ENCODE results near the gene BARHL1.

Gene BARHL1

DNA sequence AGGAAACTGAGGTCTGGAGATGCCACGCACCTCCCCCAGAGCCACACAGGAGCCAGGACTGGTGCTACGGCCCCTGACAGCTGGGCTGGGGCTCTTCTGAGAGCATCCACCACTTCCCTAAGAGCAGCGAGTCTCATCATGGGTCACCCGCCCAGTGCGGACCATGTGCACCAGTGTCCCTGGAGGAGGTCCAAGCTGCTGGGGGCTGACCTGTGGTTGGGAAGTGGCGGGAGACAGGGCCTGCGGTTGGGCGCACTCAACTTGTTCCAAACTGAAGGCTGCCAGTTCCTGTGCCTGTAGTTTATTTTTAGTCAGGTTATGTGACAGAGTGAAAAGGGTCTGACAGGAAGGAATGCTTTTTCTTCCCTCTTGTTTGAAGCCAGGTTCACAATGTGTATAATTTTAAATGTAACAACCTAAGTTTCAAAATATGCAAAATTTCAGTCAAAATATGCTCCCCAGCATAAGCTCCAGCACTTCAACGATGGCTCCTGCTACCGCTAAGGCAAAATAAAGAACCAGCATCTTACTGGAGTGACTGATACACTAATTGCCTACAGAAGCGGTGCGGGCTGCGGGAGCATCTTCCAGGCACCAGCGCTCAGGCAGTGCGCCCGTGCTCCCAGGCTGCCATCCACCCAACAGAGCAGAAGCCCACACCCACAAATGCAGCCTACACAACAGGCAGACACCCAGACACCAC lies 14.8 kb downstream of the BARHL1 start:
- Histone ChIP-seq H3K9me3 (ENCODE audit: insufficient read depth, low read length) (no peaks in the 10 kb centered on the region), H4K20me1 (ENCODE audit: low read depth, low read length) (no peaks in the 10 kb centered on the region), H3K27me3 (ENCODE audit: low read length) (no peaks in the 10 kb centered on the region), H3K79me2 (ENCODE audit: insufficient read depth, low read length) (no peaks in the 10 kb centered on the region), H2AFZ (ENCODE audit: low read depth, low read length, severe bottlenecking) (no peak overlapping the region), H3K9me2 (replicated peaks; ENCODE audit: insufficient read depth, low read length) (no peaks in the 10 kb centered on the region), H3K9ac (ENCODE audit: low read length) (no peak overlapping the region), H3K4me2 (ENCODE audit: low read depth, low read length, poor library complexity, severe bottlenecking) (no peak overlapping the region), H3K27ac (ENCODE audit: low read depth, low read length) (no peak overlapping the region), H3K36me3 (ENCODE audit: low read length) (no peaks in the 10 kb centered on the region), H3K4me3 (ENCODE audit: insufficient read depth, low read length, poor library complexity, severe bottlenecking) (no peak overlapping the region), H3F3A (ENCODE audit: insufficient read depth) (no peaks in the 10 kb centered on the region)
- TF ChIP-seq EZH2phosphoT487 (conservative IDR thresholded peaks at IDR 0.05; ENCODE audit: low read length): no peak
- TF ChIP-seq, protein P1, sequence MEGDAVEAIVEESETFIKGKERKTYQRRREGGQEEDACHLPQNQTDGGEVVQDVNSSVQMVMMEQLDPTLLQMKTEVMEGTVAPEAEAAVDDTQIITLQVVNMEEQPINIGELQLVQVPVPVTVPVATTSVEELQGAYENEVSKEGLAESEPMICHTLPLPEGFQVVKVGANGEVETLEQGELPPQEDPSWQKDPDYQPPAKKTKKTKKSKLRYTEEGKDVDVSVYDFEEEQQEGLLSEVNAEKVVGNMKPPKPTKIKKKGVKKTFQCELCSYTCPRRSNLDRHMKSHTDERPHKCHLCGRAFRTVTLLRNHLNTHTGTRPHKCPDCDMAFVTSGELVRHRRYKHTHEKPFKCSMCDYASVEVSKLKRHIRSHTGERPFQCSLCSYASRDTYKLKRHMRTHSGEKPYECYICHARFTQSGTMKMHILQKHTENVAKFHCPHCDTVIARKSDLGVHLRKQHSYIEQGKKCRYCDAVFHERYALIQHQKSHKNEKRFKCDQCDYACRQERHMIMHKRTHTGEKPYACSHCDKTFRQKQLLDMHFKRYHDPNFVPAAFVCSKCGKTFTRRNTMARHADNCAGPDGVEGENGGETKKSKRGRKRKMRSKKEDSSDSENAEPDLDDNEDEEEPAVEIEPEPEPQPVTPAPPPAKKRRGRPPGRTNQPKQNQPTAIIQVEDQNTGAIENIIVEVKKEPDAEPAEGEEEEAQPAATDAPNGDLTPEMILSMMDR (IDR thresholded peaks at IDR 0.05; ENCODE audit: insufficient read depth, low read length, poor library complexity, severe bottlenecking): no peak

DNA sequence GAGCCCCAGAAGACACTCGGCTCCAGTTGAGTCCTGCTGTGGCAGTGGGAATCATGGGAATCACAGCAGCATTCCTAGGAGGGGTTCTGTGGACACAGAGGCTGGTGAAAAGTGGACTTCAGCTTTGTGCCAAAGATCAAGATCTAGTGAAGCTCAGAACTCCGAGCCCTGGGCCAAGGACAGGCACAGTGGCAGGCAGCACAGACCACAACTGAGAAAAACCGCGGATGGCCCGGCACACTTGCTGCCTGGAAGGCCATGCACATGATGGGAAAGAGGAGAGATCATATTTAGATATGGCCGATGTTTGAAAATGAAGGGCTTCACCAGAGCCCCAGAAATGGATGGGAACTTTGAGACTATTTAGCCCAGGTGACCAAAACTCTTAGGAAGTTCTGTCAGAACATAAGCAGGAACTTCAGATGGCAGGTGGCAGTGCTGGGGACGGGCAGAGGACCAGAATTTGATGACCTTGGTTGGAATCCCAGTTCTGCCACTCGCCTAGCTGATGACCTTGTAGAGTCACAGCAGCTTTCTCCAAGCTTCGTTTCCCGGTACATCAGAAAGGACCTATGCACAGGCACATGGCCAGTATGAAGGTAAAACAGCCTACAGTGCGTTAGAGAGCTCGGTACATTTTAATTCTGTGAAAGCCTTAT lies 18.0 kb downstream of the BARHL1 start:
- no peak overlapping the region for H3K27ac ChIP-seq (ENCODE audit: low read depth, low read length)
- no peaks in the 10 kb centered on the region for H3K27me3 ChIP-seq (ENCODE audit: low read length)
- no peaks in the 10 kb centered on the region for H3K79me2 ChIP-seq (ENCODE audit: insufficient read depth, low read length)
- H3K9me3 ChIP-seq (ENCODE audit: insufficient read depth, low read length): no peaks in the 10 kb centered on the region
- no peaks in the 10 kb centered on the region for H3K36me3 ChIP-seq (ENCODE audit: low read length)
- H3K9me2 ChIP-seq (replicated peaks; ENCODE audit: insufficient read depth, low read length): no peaks in the 10 kb centered on the region
- H2AFZ ChIP-seq (ENCODE audit: low read depth, low read length, severe bottlenecking): no peak overlapping the region
- no peaks in the 10 kb centered on the region for H3F3A ChIP-seq (ENCODE audit: insufficient read depth)
- H4K20me1 ChIP-seq (ENCODE audit: low read depth, low read length): no peaks in the 10 kb centered on the region
- no peak overlapping the region for H3K9ac ChIP-seq (ENCODE audit: low read length)
- H3K4me3 ChIP-seq (ENCODE audit: insufficient read depth, low read length, poor library complexity, severe bottlenecking): no peak overlapping the region
- no peak overlapping the region for H3K4me2 ChIP-seq (ENCODE audit: low read depth, low read length, poor library complexity, severe bottlenecking)
- TF ChIP-seq EZH2phosphoT487 (conservative IDR thresholded peaks at IDR 0.05; ENCODE audit: low read length): no peak

DNA sequence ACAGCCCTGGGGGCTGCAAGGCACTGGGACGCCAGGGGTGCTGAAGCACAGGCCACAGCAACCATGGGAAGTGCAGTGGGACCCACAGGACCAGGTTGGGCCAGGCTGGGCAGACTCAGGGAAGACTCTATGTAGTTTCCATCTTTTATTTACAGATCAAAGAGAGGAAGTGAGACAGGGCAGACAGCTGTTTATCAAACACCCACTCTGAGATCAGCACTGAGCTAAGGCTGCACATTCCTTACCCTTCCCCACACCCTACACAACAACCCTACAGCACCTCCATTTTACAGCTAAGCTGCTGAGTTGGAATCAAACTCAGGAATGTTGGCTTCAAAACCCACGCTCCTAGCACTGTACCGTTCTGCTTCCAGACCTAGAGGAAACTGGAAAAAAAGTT lies 19.8 kb downstream of the BARHL1 start:
- Histone ChIP-seq H3K27me3 (ENCODE audit: low read length) (no peaks in the 10 kb centered on the region), H3K4me2 (ENCODE audit: low read depth, low read length, poor library complexity, severe bottlenecking) (no peak overlapping the region), H3K4me3 (ENCODE audit: insufficient read depth, low read length, poor library complexity, severe bottlenecking) (no peak overlapping the region), H3F3A (ENCODE audit: insufficient read depth) (no peaks in the 10 kb centered on the region), H3K9me2 (replicated peaks; ENCODE audit: insufficient read depth, low read length) (no peaks in the 10 kb centered on the region), H3K9me3 (ENCODE audit: insufficient read depth, low read length) (no peaks in the 10 kb centered on the region), H3K79me2 (ENCODE audit: insufficient read depth, low read length) (no peaks in the 10 kb centered on the region), H4K20me1 (ENCODE audit: low read depth, low read length) (no peaks in the 10 kb centered on the region), H2AFZ (ENCODE audit: low read depth, low read length, severe bottlenecking) (no peak overlapping the region), H3K27ac (ENCODE audit: low read depth, low read length) (no peak overlapping the region), H3K36me3 (ENCODE audit: low read length) (no peaks in the 10 kb centered on the region), H3K9ac (ENCODE audit: low read length) (no peak overlapping the region)
- no peak for TF ChIP-seq EZH2phosphoT487 (conservative IDR thresholded peaks at IDR 0.05; ENCODE audit: low read length)
- TF ChIP-seq, protein P1 (IDR thresholded peaks at IDR 0.05; ENCODE audit: insufficient read depth, low read length, poor library complexity, severe bottlenecking): no peak

DNA sequence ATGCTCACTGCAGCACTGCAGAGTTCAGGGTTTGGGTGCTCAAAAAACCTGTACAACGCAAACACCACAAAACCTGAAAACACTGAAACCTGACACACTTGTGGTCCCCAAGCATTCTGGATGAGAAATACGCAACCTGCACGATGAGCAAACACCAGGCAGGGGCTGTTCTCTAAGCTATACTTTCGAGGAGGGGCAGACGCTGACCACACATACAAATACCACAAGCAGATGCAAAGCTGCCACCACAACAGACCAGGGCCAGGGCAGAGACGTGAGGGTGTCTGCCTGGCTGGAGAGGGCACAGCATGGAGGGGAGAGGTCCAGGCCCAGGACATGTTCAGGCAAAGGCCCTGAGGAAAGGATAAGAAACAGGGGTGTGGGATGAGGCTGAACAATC lies 23.0 kb downstream of the BARHL1 start:
- Histone ChIP-seq H3K4me3 (ENCODE audit: insufficient read depth, low read length, poor library complexity, severe bottlenecking) (no peak overlapping the region), H2AFZ (ENCODE audit: low read depth, low read length, severe bottlenecking) (no peak overlapping the region), H3K9me3 (ENCODE audit: insufficient read depth, low read length) (no peaks in the 10 kb centered on the region), H4K20me1 (ENCODE audit: low read depth, low read length) (no peaks in the 10 kb centered on the region), H3F3A (ENCODE audit: insufficient read depth) (no peaks in the 10 kb centered on the region), H3K9ac (ENCODE audit: low read length) (no peak overlapping the region), H3K27me3 (ENCODE audit: low read length) (no peaks in the 10 kb centered on the region), H3K36me3 (ENCODE audit: low read length) (no peaks in the 10 kb centered on the region), H3K27ac (ENCODE audit: low read depth, low read length) (no peak overlapping the region), H3K9me2 (replicated peaks; ENCODE audit: insufficient read depth, low read length) (no peaks in the 10 kb centered on the region), H3K79me2 (ENCODE audit: insufficient read depth, low read length) (no peaks in the 10 kb centered on the region), H3K4me2 (ENCODE audit: low read depth, low read length, poor library complexity, severe bottlenecking) (no peak overlapping the region)
- TF ChIP-seq, protein P1 (IDR thresholded peaks at IDR 0.05; ENCODE audit: insufficient read depth, low read length, poor library complexity, severe bottlenecking): no peak
- no peak for TF ChIP-seq EZH2phosphoT487 (conservative IDR thresholded peaks at IDR 0.05; ENCODE audit: low read length)

Data from SU-DHL-6 (cell line).